ENCODE data around the gene MAS1. TPM values are rescaled to one million over a fixed set of nuclear protein-coding genes. Genes with fewer than 3 reads are reported as not detected.
"Not testable (repeated sequence)": the region's sequence is repeated elsewhere in the genome, so short reads cannot be mapped to it uniquely, and the experiment has no call there.

Gene MAS1
- total RNA-seq, 1 donor from 2014 or later, result not detected

DNA sequence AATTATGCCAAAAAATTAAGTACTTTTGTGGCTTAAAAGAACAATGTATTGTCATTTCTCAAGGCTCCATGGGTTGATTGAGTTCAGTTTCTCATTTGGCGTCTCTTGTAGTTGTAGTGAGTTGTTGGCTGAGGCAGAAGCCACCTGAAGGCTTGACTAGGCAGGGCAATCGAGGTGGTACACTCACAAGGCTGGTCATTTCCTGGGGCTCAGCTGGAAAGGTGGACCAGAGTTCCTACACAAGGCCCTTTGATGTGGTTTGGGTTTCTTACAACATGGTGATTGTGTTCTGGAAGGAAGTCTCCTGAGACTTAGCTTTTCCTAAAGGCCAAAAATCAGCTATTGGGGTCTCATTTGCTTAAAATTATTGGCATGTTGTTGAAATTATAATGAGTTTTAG, 22.6 kb downstream of the MAS1 start:
- Mint-ChIP-seq H3K9me3 (no peaks in the 10 kb centered on the region), H3K4me1 (ENCODE audit: low read depth) (peaks cover 12% of the 10 kb centered on the region), H3K27me3 (ENCODE audit: insufficient read depth) (peaks cover 18% of the 10 kb centered on the region), H3K36me3 (ENCODE audit: low read depth) (no peaks in the 10 kb centered on the region), H3K27ac (no peak overlapping the region), H3K4me3 (no peak overlapping the region)
- intact Hi-C loops (cut with micrococcal nuclease), result no loop called here
- no peak for DNase-seq (ENCODE audit: low spot score)

DNA sequence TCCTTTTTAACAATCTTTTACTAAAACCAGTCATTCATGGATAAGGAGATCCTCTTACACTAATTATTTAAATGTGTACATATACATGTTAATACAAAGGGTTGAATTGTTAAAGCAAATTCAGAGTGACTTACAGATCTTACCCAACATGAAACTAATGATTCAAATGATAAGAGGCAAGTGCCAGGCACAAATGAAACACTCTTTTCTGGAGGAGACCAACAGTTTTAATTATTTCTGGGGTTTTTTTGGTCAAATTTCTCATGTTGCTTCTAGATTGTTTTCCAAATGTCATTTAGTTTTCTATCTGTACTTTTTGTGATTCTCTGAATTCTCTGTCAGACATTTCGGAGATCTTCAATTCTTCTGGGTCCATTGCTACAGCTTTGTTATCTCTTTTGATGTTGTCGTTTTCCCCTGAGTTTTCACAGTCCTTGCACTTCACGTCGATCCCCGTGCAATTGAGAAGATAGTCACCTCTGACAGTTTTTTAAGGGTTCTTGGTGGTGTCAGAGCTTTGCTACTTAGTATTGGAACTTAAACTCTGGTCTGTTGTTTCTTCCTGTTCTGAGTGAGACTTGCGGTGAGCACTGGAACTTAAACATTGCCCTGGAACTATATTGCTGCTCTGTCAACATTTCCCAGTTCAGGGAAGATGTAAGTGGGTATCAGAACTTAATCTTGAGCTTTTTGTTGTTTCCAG, 23.2 kb downstream of the MAS1 start:
- Mint-ChIP-seq H3K9me3 (no peaks in the 10 kb centered on the region), H3K27ac (no peak overlapping the region), H3K27me3 (ENCODE audit: insufficient read depth) (peaks cover 16% of the 10 kb centered on the region), H3K4me3 (no peak overlapping the region), H3K36me3 (ENCODE audit: low read depth) (no peaks in the 10 kb centered on the region), H3K4me1 (ENCODE audit: low read depth) (peaks cover 12% of the 10 kb centered on the region)
- intact Hi-C loops (cut with micrococcal nuclease), result loop anchor here (1.0 kb wide), 1 partner anchor 17 kb away; no protein-coding TSS in a partner anchor
- no peak for DNase-seq (ENCODE audit: low spot score)

DNA sequence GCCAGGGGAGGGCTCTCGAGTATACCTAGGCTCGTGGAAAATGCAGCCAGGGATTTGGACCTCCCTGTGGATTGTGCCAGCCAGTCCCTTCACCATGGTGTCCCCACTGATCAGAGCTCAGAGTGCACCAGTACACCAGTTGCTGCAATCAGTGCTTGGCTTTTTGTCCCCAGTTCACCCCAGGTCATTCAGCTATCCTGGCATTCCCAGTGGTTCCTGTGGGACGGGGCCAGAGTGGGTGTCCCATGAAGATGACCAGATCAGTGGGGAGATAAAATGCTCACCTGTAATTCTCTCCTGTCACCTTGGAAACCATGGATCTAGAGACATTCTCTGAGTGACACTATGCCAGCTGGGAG, 23.8 kb downstream of the MAS1 start:
- Mint-ChIP-seq H3K36me3 (ENCODE audit: low read depth) (no peaks in the 10 kb centered on the region), H3K4me3 (no peak overlapping the region)

DNA sequence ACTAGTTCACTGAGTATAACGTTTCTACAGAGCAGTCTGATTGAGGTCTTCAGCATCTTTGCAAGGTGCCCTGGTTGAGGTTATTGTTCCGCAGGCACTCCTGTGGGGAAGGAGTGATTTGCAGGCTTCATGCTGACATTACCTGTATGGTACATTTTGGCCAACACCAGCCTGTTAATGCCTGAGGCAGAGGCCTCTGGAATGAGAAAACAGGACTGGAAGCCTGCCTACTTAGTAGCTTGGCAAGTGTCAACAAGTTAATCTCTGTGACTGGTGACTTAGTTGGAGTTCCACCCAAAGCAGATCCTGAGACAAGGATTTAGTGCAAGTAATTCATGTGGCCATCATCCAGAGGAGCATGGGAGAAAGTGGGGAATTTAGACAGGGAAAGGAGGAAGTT, 24.6 kb downstream of the MAS1 start:
- intact Hi-C loops (cut with micrococcal nuclease), result no loop called here
- H3K27ac Mint-ChIP-seq, result no peak overlapping the region
- peaks cover 12% of the 10 kb centered on the region for H3K4me1 Mint-ChIP-seq (ENCODE audit: low read depth)
- H3K27me3 Mint-ChIP-seq (ENCODE audit: insufficient read depth), result peaks cover 12% of the 10 kb centered on the region
- H3K36me3 Mint-ChIP-seq (ENCODE audit: low read depth), result no peaks in the 10 kb centered on the region
- DNase-seq (ENCODE audit: low spot score), result no peak
- H3K9me3 Mint-ChIP-seq, result no peaks in the 10 kb centered on the region
- no peak overlapping the region for H3K4me3 Mint-ChIP-seq

More for the DNA sequence above, 23.8 kb downstream of the MAS1 start:
- intact Hi-C loops (cut with micrococcal nuclease), result loop anchor here (1.0 kb wide), 1 partner anchor 17 kb away; no protein-coding TSS in a partner anchor
- Mint-ChIP-seq H3K9me3 (no peaks in the 10 kb centered on the region), H3K27ac (no peak overlapping the region), H3K4me1 (ENCODE audit: low read depth) (peaks cover 12% of the 10 kb centered on the region), H3K27me3 (ENCODE audit: insufficient read depth) (peaks cover 12% of the 10 kb centered on the region)
- DNase-seq (ENCODE audit: low spot score), result no peak

DNA sequence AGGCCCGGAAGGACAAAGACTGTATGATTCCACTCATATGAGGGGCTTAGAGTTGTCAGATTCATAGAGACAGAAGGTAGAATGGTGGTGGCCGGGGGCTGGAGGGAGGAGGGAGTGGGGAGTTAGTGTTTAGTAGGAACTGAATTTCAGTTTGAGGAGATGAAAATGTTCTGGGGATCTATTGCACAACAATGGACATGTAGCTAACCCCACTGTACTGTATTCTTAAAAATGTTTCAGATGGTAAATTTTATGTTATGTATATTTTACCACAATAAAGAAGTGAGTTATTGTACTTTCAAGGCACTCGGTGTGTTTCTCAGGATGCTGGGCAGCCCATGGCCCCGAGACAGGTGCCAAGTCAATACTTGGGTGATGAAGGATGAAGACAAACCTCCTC, 25.4 kb downstream of the MAS1 start:
- Mint-ChIP-seq H3K27me3 (ENCODE audit: insufficient read depth) (peaks cover 12% of the 10 kb centered on the region), H3K27ac (no peak overlapping the region), H3K4me1 (ENCODE audit: low read depth) (peaks cover 12% of the 10 kb centered on the region), H3K4me3 (no peak overlapping the region), H3K9me3 (no peaks in the 10 kb centered on the region), H3K36me3 (ENCODE audit: low read depth) (no peaks in the 10 kb centered on the region)
- intact Hi-C loops (cut with micrococcal nuclease), result no loop called here
- DNase-seq (ENCODE audit: low spot score), result no peak

DNA sequence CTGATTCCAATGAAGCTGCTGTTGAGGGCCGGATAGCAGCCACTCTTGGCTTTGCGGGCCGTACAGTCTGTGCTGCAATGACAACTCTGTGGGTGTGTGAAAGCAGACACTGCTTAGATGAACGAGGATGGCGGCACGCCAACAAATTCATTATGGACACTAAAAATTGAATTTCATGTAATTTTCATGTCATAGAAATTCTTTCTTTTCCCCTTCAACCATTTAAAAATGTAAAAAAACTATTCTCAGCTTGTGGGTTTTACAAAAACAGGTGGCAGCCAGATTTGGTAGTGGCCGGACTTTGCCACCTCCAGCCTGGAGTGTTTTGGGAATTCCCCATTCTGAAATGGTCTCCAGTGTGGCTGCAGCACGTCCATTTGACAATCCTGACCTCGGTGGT, 26.0 kb downstream of the MAS1 start:
- H3K36me3 Mint-ChIP-seq (ENCODE audit: low read depth), result no peaks in the 10 kb centered on the region
- H3K4me1 Mint-ChIP-seq (ENCODE audit: low read depth), result peaks cover 12% of the 10 kb centered on the region
- H3K27ac Mint-ChIP-seq, result no peak overlapping the region
- H3K9me3 Mint-ChIP-seq, result no peaks in the 10 kb centered on the region
- H3K4me3 Mint-ChIP-seq, result no peak overlapping the region
- DNase-seq (ENCODE audit: low spot score), result no peak
- H3K27me3 Mint-ChIP-seq (ENCODE audit: insufficient read depth), result peaks cover 13% of the 10 kb centered on the region
- intact Hi-C loops (cut with micrococcal nuclease), result no loop called here

DNA sequence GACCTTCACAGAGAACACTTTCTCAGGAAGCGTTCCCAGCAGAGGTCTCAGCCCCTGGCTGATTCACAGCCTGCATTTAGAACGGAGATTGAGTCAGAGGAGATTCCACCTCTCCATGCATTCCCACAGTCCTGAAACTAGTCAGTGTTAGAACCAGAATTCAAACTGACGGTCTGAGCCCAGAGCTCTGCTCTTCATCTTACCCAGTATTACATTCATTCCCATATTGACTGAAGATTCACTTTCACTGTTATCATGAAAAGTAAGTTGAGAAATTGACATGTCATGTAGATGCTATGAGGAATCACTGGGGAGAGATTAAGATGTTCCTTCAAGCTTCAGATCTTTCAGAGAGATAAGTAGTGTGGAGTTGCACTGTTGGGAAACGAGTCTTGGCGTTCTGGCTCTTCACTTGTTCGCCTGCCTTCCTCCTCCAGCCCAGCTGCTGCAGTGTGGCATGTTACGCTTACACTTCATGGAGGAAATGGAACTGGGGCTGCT, 28.3 kb downstream of the MAS1 start:
- peaks cover 3% of the 10 kb centered on the region for H3K4me1 Mint-ChIP-seq (ENCODE audit: low read depth)
- no peak for DNase-seq (ENCODE audit: low spot score)
- H3K27me3 Mint-ChIP-seq (ENCODE audit: insufficient read depth), result peaks cover 16% of the 10 kb centered on the region
- H3K36me3 Mint-ChIP-seq (ENCODE audit: low read depth), result no peaks in the 10 kb centered on the region
- H3K4me3 Mint-ChIP-seq, result no peak overlapping the region
- H3K27ac Mint-ChIP-seq, result no peak overlapping the region
- intact Hi-C loops (cut with micrococcal nuclease), result no loop called here
- peaks cover 2% of the 10 kb centered on the region for H3K9me3 Mint-ChIP-seq

DNA sequence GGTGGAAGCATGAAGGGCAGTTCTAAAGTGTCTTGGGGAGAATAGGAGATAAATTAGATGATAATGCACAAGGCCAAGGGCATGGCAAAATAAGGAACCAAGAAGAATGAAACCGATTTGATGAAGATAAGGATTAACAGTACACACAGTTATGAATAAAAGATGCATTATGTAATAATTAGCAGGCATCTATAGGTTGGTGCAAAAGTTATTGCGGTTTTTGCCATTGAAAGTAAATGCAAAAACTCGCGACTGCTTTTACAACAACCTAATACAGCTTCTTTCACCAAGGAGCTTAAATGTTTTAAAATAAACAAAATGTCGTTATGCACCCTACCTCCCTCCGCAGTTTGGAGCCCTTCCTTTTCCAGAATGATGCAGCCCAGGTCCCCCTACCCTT, 29.0 kb downstream of the MAS1 start:
- peaks cover 4% of the 10 kb centered on the region for H3K9me3 Mint-ChIP-seq
- no peak overlapping the region for H3K27ac Mint-ChIP-seq
- intact Hi-C loops (cut with micrococcal nuclease), result no loop called here
- no peaks in the 10 kb centered on the region for H3K4me1 Mint-ChIP-seq (ENCODE audit: low read depth)
- peaks cover 23% of the 10 kb centered on the region for H3K27me3 Mint-ChIP-seq (ENCODE audit: insufficient read depth)
- no peak for DNase-seq (ENCODE audit: low spot score)
- no peak overlapping the region for H3K4me3 Mint-ChIP-seq
- no peaks in the 10 kb centered on the region for H3K36me3 Mint-ChIP-seq (ENCODE audit: low read depth)

DNA sequence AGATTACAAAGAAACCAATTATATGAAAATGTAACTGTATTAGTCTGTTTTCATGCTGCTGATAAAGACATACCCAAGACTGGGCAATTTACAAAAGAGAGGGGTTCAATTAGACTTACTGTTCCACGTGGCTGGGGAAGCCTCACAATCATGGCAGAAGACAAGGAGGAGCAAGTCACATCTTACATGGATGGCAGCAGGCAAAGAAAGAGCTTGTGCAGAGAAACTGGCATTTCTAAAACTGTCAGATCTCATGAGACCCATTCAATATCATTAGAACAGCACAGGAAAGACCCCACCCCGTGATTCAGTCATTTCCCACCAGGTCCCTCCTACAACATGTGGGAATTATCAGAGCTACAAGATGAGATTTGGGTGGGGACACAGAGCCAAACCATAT, 33.4 kb downstream of the MAS1 start:
- H3K9me3 Mint-ChIP-seq; H3K36me3 Mint-ChIP-seq (ENCODE audit: low read depth); intact Hi-C loops (cut with micrococcal nuclease): not testable (repeated sequence)

DNA sequence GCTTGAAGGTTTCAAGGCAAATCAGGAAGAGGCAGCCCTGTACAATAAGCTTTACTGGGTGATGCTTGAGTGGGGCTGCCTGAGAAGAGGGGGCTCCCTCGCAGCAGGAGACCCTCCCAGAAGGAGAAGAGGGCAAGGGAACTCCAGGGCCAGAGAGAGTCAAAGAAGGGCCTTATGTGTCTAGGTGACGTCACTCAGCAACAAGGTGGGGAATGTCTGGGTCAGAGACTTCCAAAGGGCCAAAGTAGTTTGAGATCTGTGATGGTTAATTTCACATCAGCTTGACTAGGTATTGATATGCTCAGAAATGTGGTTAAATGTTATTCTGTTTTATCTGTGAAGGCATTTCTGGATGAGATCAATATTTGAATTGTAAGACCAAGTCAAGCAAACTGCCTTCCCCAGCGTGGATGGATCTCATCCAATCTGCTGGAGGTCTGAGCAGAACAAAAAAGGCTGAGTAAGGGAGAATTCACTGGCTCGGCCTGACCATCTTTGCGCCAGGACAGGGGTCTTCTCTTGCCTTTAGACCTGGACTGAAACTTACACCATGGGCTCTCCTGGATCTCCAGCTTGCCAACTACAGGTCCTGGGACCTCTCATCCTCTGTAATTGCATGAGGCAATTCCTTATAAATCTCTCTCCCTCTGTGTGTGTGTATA, 35.9 kb downstream of the MAS1 start:
- intact Hi-C loops (cut with micrococcal nuclease), result no loop called here
- H3K36me3 Mint-ChIP-seq (ENCODE audit: low read depth), result no peaks in the 10 kb centered on the region

More for the DNA sequence above, 33.4 kb downstream of the MAS1 start:
- H3K27ac Mint-ChIP-seq; H3K4me1 Mint-ChIP-seq (ENCODE audit: low read depth); DNase-seq (ENCODE audit: low spot score); H3K4me3 Mint-ChIP-seq: not testable (repeated sequence)
- peaks cover 24% of the 10 kb centered on the region for H3K27me3 Mint-ChIP-seq (ENCODE audit: insufficient read depth)

DNA sequence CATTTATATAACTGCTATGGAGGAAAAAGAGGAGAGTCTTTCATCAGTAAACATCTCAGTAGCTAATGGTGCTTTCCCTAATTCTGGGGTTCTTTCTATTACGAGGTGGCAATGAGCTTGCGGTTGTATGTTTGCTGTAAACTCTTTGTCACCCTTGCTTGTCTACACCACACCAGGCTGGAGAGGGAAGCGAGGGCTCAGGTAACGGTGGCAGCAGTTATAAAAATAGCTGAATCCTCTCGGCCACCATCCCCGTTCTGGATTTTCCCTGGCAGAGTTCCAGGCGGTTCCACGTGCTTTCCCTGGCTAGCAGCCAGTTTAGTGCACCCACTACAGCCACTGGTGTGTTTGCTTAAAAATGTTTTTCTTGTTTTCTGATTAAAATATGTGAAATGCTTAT, 39.0 kb downstream of the MAS1 start:
- H3K27me3 Mint-ChIP-seq (ENCODE audit: insufficient read depth), result peaks cover 7% of the 10 kb centered on the region
- H3K4me1 Mint-ChIP-seq (ENCODE audit: low read depth), result peaks cover 28% of the 10 kb centered on the region
- no peak overlapping the region for H3K4me3 Mint-ChIP-seq
- DNase-seq (ENCODE audit: low spot score), result no peak
- no peaks in the 10 kb centered on the region for H3K9me3 Mint-ChIP-seq
- intact Hi-C loops (cut with micrococcal nuclease), result loop anchor here (2.0 kb wide), 3 partner anchors 39 to 1209 kb away; partner anchors contain the start of gene IGF2R
- H3K27ac Mint-ChIP-seq, result peak overlapping the region; percentile 63
- no peaks in the 10 kb centered on the region for H3K36me3 Mint-ChIP-seq (ENCODE audit: low read depth)

More for the DNA sequence above, 35.9 kb downstream of the MAS1 start:
- Mint-ChIP-seq H3K27ac (no peak overlapping the region), H3K27me3 (ENCODE audit: insufficient read depth) (peaks cover 15% of the 10 kb centered on the region), H3K4me3 (no peak overlapping the region), H3K4me1 (ENCODE audit: low read depth) (peaks cover 23% of the 10 kb centered on the region), H3K9me3 (peaks cover 4% of the 10 kb centered on the region)
- no peak for DNase-seq (ENCODE audit: low spot score)

DNA sequence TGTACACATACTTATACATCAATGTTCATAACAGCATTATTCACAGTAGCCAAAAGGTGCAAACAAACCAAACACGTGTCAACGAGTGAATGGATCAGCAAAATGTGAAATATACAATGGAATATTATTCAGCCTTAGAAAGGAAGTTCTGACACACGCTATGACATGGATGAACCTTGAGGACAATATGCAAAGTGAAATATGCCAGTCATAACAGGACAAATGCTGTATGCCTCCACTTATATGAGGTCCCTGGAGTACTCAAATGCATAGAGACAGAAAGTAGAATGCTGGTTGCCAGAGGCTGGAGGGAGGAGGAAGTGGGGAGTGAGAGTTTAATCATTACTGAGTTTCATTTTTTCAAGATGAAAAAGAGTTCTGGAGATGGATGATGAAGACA, 40.3 kb downstream of the MAS1 start:
- DNase-seq (ENCODE audit: low spot score), result peak; percentile 2
- Mint-ChIP-seq H3K36me3 (ENCODE audit: low read depth) (no peaks in the 10 kb centered on the region), H3K27me3 (ENCODE audit: insufficient read depth) (peaks cover 9% of the 10 kb centered on the region), H3K4me3 (no peak overlapping the region), H3K27ac (peak overlapping the region; percentile 82), H3K4me1 (ENCODE audit: low read depth) (peaks cover 28% of the 10 kb centered on the region), H3K9me3 (peaks cover 10% of the 10 kb centered on the region)
- intact Hi-C loops (cut with micrococcal nuclease), result loop anchor here (1.0 to 2.0 kb wide), 13 partner anchors 10 to 1210 kb away; partner anchors contain the start of genes IGF2R, MRPL18 and SOD2

DNA sequence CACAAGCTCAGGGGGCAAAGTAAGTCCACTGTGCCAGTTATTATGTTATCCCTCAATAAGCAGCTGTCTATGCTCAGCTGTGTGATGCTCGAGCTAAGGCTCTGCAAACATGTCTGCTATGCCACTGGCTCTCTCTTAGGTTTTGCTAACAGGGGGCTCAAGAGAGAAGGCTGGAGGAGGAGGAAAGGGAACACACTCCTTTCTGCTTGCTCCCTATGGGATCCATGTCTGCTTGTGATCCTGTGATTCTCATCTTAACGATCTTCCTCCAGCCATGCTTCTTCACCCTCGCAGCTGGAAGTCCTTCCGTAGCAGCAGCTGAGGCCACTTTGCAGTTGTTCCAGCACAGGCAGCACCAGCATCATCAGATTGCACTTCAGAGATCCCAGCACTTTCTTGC, 41.1 kb downstream of the MAS1 start:
- intact Hi-C loops (cut with micrococcal nuclease), result loop anchor here (1.0 to 2.0 kb wide), 13 partner anchors 9 to 1211 kb away; partner anchors contain the start of genes IGF2R, MRPL18 and SOD2
- no peaks in the 10 kb centered on the region for H3K36me3 Mint-ChIP-seq (ENCODE audit: low read depth)
- DNase-seq (ENCODE audit: low spot score), result no peak
- H3K4me1 Mint-ChIP-seq (ENCODE audit: low read depth), result peaks cover 28% of the 10 kb centered on the region
- no peak overlapping the region for H3K4me3 Mint-ChIP-seq
- no peak overlapping the region for H3K27ac Mint-ChIP-seq
- H3K9me3 Mint-ChIP-seq, result peaks cover 12% of the 10 kb centered on the region
- peaks cover 7% of the 10 kb centered on the region for H3K27me3 Mint-ChIP-seq (ENCODE audit: insufficient read depth)

All from activated T-helper 1 cell treated with anti-CD3 and anti-CD28 coated beads, Interleukin-12 subunit alpha, Interleukin-12 subunit beta, Interleukin-2, Interleukin-4 antibody, amounts not matched to agents 30 ng/mL and 10 ng/mL and 1 ng/mL, durations not matched to agents 14 hours and 24 hours and 36 hours (primary cell).